ENCODE measurements around the gene IMMP2L. TPM values are rescaled to one million over a fixed set of nuclear protein-coding genes. Genes with fewer than 3 reads are reported as not detected.
"Not testable (repeated sequence)": the region's sequence is repeated elsewhere in the genome, so short reads cannot be mapped to it uniquely, and the experiment has no call there.

Gene IMMP2L
- total and polyA plus RNA-seq, 2 donors (not counting 3 experiments of a cell fraction or from before 2014, with no cell fraction given), result 9.9 to 11.8 TPM

DNA sequence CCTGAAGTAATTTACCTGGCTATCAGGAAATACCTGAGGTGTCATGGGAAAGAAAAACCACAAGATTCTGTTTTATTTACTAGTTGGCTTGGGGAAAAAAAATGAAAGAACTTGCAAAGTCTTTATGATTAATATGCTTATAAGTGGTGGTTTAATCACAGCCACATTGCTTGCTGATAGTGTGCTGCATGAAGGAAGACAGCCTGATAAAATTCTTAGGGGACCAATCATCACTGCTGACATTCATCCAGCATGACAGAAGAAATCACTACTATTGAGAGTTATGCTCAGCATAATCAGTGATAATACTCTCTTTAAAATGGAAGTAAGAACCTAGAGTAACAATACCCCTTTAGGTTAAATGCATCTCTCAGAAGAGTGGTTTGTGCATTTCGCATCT, 621.5 kb downstream of the IMMP2L start:
- no peak overlapping the region for H2AFZ ChIP-seq (ENCODE audit: low read depth, low read length)
- ChIA-PET POLR2A (no interaction called here), CTCF (no interaction called here)
- no peaks in the 10 kb centered on the region for H3K9me3 ChIP-seq (replicated peaks; ENCODE audit: control insufficient read depth, insufficient read depth, low read length)
- H3K4me3 ChIP-seq (replicated peaks in 1 of 3; ENCODE audit: insufficient read depth in 1 of 3, low read depth in 1 of 3, low read length in 3 of 3), result no peak overlapping the region
- no TSS peak for BruUV-seq (replicated peaks)
- DNase-seq (ENCODE audit: low read depth, low spot score) (no peak), FAIRE-seq (no peak)
- no peaks in the 10 kb centered on the region for H3K36me3 ChIP-seq (ENCODE audit: control insufficient read depth in 2 of 2, extremely low read depth in 1 of 2, insufficient read depth in 2 of 2, low read length in 2 of 2)
- H3K27me3 ChIP-seq (ENCODE audit: control insufficient read depth in 2 of 2, insufficient read depth in 2 of 2, low read length in 2 of 2), result no peaks in the 10 kb centered on the region
- no peaks in the 10 kb centered on the region for H4K20me1 ChIP-seq (replicated peaks; ENCODE audit: control insufficient read depth, extremely low read depth, insufficient read depth, low read length)
- H3K79me2 ChIP-seq (ENCODE audit: control insufficient read depth, insufficient read depth, low read length), result no peaks in the 10 kb centered on the region
- H3K9ac ChIP-seq (replicated peaks; ENCODE audit: extremely low read depth, insufficient read depth, low read length), result no peak overlapping the region
- no peak for TF ChIP-seq FOS (IDR thresholded peaks at IDR 0.05; ENCODE audit: borderline replicate concordance, insufficient read depth, low read length)
- TF ChIP-seq JUN (IDR thresholded peaks at IDR 0.05; ENCODE audit: borderline replicate concordance, insufficient read depth, insufficient read length, low read depth), result no peak
- intact Hi-C loops (cut with micrococcal nuclease), result no loop called here
- H3K4me1 ChIP-seq (ENCODE audit: control insufficient read depth, extremely low read depth, insufficient read depth, low read length), result no peaks in the 10 kb centered on the region
- dilution Hi-C loops (cut with MboI; ENCODE audit: extremely low pct_ligation_motif_present, low sequenced_read_pairs), result no loop called here
- H3K9me1 ChIP-seq (replicated peaks; ENCODE audit: control insufficient read depth, extremely low read depth, insufficient read depth, low read length), result no peaks in the 10 kb centered on the region
- no peak overlapping the region for H3K27ac ChIP-seq (ENCODE audit: insufficient read depth, low read depth, low read length)
- H3K4me2 ChIP-seq (ENCODE audit: insufficient read depth, low read length), result no peak overlapping the region

DNA sequence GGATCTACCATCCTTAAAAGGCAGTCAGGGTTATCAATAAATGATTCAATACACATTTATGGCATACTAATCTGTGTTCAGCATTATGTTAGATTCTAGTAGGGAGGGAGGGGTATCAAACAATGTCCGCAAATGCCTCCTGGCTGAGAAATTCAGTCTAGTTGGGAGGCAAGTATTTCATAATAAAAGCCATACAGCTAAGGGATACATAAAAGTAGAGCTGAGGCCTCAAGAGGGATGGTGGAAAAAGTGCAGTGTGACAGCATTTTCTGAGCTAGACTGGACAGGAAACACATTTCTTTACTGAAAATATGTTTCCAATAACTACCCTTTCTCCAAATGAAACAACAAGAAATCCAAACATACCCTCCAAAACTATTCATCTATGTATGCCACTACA, 624.1 kb downstream of the IMMP2L start:
- intact Hi-C loops (cut with micrococcal nuclease), result no loop called here
- H3K9me3 ChIP-seq (replicated peaks; ENCODE audit: control insufficient read depth, insufficient read depth, low read length), result no peaks in the 10 kb centered on the region
- H3K36me3 ChIP-seq (ENCODE audit: control insufficient read depth in 2 of 2, extremely low read depth in 1 of 2, insufficient read depth in 2 of 2, low read length in 2 of 2), result no peaks in the 10 kb centered on the region
- dilution Hi-C loops (cut with MboI; ENCODE audit: extremely low pct_ligation_motif_present, low sequenced_read_pairs), result no loop called here
- no peak overlapping the region for H3K27ac ChIP-seq (ENCODE audit: insufficient read depth, low read depth, low read length)
- FAIRE-seq, result no peak
- no peak overlapping the region for H2AFZ ChIP-seq (ENCODE audit: low read depth, low read length)
- no peaks in the 10 kb centered on the region for H3K27me3 ChIP-seq (ENCODE audit: control insufficient read depth in 2 of 2, insufficient read depth in 2 of 2, low read length in 2 of 2)
- no peak for TF ChIP-seq GATA2 (IDR thresholded peaks at IDR 0.05; ENCODE audit: insufficient read depth, insufficient read length, low read depth, low read length)
- no peak for TF ChIP-seq POLR2AphosphoS5 (IDR thresholded peaks at IDR 0.05; ENCODE audit: insufficient read depth, low read depth, low read length)
- TF ChIP-seq EZH2 (IDR thresholded peaks at IDR 0.05; ENCODE audit: borderline replicate concordance, low read depth, low read length, severe bottlenecking), result no peak
- TF ChIP-seq, protein P1, sequence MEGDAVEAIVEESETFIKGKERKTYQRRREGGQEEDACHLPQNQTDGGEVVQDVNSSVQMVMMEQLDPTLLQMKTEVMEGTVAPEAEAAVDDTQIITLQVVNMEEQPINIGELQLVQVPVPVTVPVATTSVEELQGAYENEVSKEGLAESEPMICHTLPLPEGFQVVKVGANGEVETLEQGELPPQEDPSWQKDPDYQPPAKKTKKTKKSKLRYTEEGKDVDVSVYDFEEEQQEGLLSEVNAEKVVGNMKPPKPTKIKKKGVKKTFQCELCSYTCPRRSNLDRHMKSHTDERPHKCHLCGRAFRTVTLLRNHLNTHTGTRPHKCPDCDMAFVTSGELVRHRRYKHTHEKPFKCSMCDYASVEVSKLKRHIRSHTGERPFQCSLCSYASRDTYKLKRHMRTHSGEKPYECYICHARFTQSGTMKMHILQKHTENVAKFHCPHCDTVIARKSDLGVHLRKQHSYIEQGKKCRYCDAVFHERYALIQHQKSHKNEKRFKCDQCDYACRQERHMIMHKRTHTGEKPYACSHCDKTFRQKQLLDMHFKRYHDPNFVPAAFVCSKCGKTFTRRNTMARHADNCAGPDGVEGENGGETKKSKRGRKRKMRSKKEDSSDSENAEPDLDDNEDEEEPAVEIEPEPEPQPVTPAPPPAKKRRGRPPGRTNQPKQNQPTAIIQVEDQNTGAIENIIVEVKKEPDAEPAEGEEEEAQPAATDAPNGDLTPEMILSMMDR (IDR thresholded peaks at IDR 0.05; ENCODE audit: extremely low read depth in 1 of 2, insufficient read depth in 1 of 2, low read depth in 1 of 2, low read length in 2 of 2), result no peak
- TF ChIP-seq, protein P2, sequence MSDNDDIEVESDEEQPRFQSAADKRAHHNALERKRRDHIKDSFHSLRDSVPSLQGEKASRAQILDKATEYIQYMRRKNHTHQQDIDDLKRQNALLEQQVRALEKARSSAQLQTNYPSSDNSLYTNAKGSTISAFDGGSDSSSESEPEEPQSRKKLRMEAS (IDR thresholded peaks at IDR 0.05; ENCODE audit: insufficient read depth, insufficient read length), result no peak
- TF ChIP-seq MYC (IDR thresholded peaks at IDR 0.05; ENCODE audit: low read depth, low read length), result no peak
- no peak for TF ChIP-seq JUN (IDR thresholded peaks at IDR 0.05; ENCODE audit: borderline replicate concordance, insufficient read depth, insufficient read length, low read depth)
- no peak for TF ChIP-seq POLR2A (IDR thresholded peaks at IDR 0.05; ENCODE audit: low read depth, low read length)
- no peak for TF ChIP-seq FOS (IDR thresholded peaks at IDR 0.05; ENCODE audit: borderline replicate concordance, insufficient read depth, low read length)
- no peaks in the 10 kb centered on the region for H4K20me1 ChIP-seq (replicated peaks; ENCODE audit: control insufficient read depth, extremely low read depth, insufficient read depth, low read length)
- ChIA-PET POLR2A (no interaction called here), CTCF (interaction anchor here (1.0 to 1.2 kb wide), 2 partner anchors 16 to 145 kb away, joined by 3 read pairs; no protein-coding TSS in a partner anchor)
- no peak for DNase-seq (ENCODE audit: low read depth, low spot score)
- H3K4me3 ChIP-seq (replicated peaks in 1 of 3; ENCODE audit: insufficient read depth in 1 of 3, low read depth in 1 of 3, low read length in 3 of 3), result no peak overlapping the region
- BruUV-seq (replicated peaks), result no TSS peak
- no peaks in the 10 kb centered on the region for H3K79me2 ChIP-seq (ENCODE audit: control insufficient read depth, insufficient read depth, low read length)
- H3K9ac ChIP-seq (replicated peaks; ENCODE audit: extremely low read depth, insufficient read depth, low read length), result no peak overlapping the region
- no peak overlapping the region for H3K4me2 ChIP-seq (ENCODE audit: insufficient read depth, low read length)
- no peaks in the 10 kb centered on the region for H3K9me1 ChIP-seq (replicated peaks; ENCODE audit: control insufficient read depth, extremely low read depth, insufficient read depth, low read length)
- no peaks in the 10 kb centered on the region for H3K4me1 ChIP-seq (ENCODE audit: control insufficient read depth, extremely low read depth, insufficient read depth, low read length)

- DNase-seq (ENCODE audit: low read depth, low spot score); FAIRE-seq; intact Hi-C loops (cut with micrococcal nuclease); BruUV-seq (replicated peaks); CTCF ChIA-PET; H3K27ac ChIP-seq (ENCODE audit: insufficient read depth, low read depth, low read length); H3K79me2 ChIP-seq (ENCODE audit: control insufficient read depth, insufficient read depth, low read length); H3K9ac ChIP-seq (replicated peaks; ENCODE audit: extremely low read depth, insufficient read depth, low read length); H3K4me1 ChIP-seq (ENCODE audit: control insufficient read depth, extremely low read depth, insufficient read depth, low read length); H3K4me3 ChIP-seq (replicated peaks in 1 of 3; ENCODE audit: insufficient read depth in 1 of 3, low read depth in 1 of 3, low read length in 3 of 3); H3K27me3 ChIP-seq (ENCODE audit: control insufficient read depth in 2 of 2, insufficient read depth in 2 of 2, low read length in 2 of 2); H2AFZ ChIP-seq (ENCODE audit: low read depth, low read length); H3K36me3 ChIP-seq (ENCODE audit: control insufficient read depth in 2 of 2, extremely low read depth in 1 of 2, insufficient read depth in 2 of 2, low read length in 2 of 2); H4K20me1 ChIP-seq (replicated peaks; ENCODE audit: control insufficient read depth, extremely low read depth, insufficient read depth, low read length); H3K4me2 ChIP-seq (ENCODE audit: insufficient read depth, low read length); dilution Hi-C loops (cut with MboI; ENCODE audit: extremely low pct_ligation_motif_present, low sequenced_read_pairs); H3K9me3 ChIP-seq (replicated peaks; ENCODE audit: control insufficient read depth, insufficient read depth, low read length); POLR2A ChIA-PET; H3K9me1 ChIP-seq (replicated peaks; ENCODE audit: control insufficient read depth, extremely low read depth, insufficient read depth, low read length): not testable (repeated sequence)
These were observed 625.6 kb downstream of the IMMP2L start for GRCh38 chr7:110936665-110937064.
